Endodermal cell (in vitro differentiated cells): ENCODE measurements around the gene MYH14. TPM values are rescaled to one million over a fixed set of nuclear protein-coding genes. Genes with fewer than 3 reads are reported as not detected.

ENCODE experiments used
- DNase-seq: peaks from one replicate; pipeline ENCODE4 v3.0.0-alpha.2; 2017
- H3K27ac ChIP-seq: 2 replicates; pipeline ENCODE4 v1.5.1; 2013; ENCODE audit warnings: mild to moderate bottlenecking, low read depth, low read length, moderate library complexity
- H3K27me3 ChIP-seq: 2 replicates; pipeline ENCODE4 v1.6.1; 2013; ENCODE audit warnings: mild to moderate bottlenecking, low read length, moderate library complexity; ENCODE audit not compliant: insufficient read depth, control insufficient read depth, poor library complexity, severe bottlenecking
- H3K36me3 ChIP-seq: 2 replicates; pipeline ENCODE4 v1.7.0; 2013; ENCODE audit warnings: mild to moderate bottlenecking, low read length, moderate library complexity; ENCODE audit not compliant: control insufficient read depth, insufficient read depth
- H3K4me1 ChIP-seq: one replicate; pipeline ENCODE4 v1.7.0; 2013; ENCODE audit warnings: low read length; ENCODE audit not compliant: control insufficient read depth, insufficient read depth
- H3K4me3 ChIP-seq: 2 replicates; pipeline ENCODE4 v1.5.1; 2013; ENCODE audit warnings: mild to moderate bottlenecking, low read length, moderate library complexity
- H3K9ac ChIP-seq: 2 replicates; pipeline ENCODE4 v1.6.1; 2013; ENCODE audit warnings: mild to moderate bottlenecking, low read length, moderate library complexity; ENCODE audit not compliant: poor library complexity, severe bottlenecking; ENCODE audit errors: extremely low read depth
- H3K9me3 ChIP-seq: 2 replicates; pipeline ENCODE4 v1.6.1; 2013; ENCODE audit warnings: mild to moderate bottlenecking, low read length, moderate library complexity; ENCODE audit not compliant: control insufficient read depth
- H3K27ac Mint-ChIP-seq: 2 replicates; pipeline ENCODE4 v1.8.0; 2020; ENCODE audit warnings: mixed read lengths
- H3K27me3 Mint-ChIP-seq: 2 replicates; pipeline ENCODE4 v1.8.0; 2021; ENCODE audit warnings: mild to moderate bottlenecking, mixed read lengths; ENCODE audit not compliant: insufficient read depth
- H3K36me3 Mint-ChIP-seq: 2 replicates; pipeline ENCODE4 v1.8.0; 2020; ENCODE audit warnings: low read depth, mixed read lengths
- H3K4me1 Mint-ChIP-seq: 2 replicates; pipeline ENCODE4 v1.8.0; 2020; ENCODE audit warnings: mixed read lengths
- H3K4me3 Mint-ChIP-seq: 2 replicates; pipeline ENCODE4 v1.8.0; 2020; ENCODE audit warnings: mild to moderate bottlenecking, moderate library complexity, mixed read lengths
- H3K9me3 Mint-ChIP-seq: 2 replicates; pipeline ENCODE4 v1.8.0; 2020; ENCODE audit warnings: mild to moderate bottlenecking, mixed read lengths
- CTCF ChIP-seq: fragments of 200-600 bp; sonication (generic); conservative IDR thresholded peaks from 2 replicates; pipeline ENCODE4 v1.5.0; 2021; ENCODE audit warnings: antibody characterized with exemption, mild to moderate bottlenecking
- WGBS, 2 experiments: methylation state at CpG; one replicate each; pipeline versions ENCODE4 v1.1.5 to v1.1.7; 2013; ENCODE audit warnings: missing lambda C conversion rate in 2 of 2, mixed read lengths in 1 of 2; ENCODE audit not compliant: insufficient coverage in 1 of 2, insufficient read length in 1 of 2; 5-methylcytosine and 5-hydroxymethylcytosine counted together
- total RNA-seq, 2 donors: library from RNA; stranded (reverse); fragmentation: NEBNext Ultra II Directional in 1 of 2; extraction: Animal tissue kit (Norgen Biotek cat#: 25700) in 1 of 2; gene quantifications; 2 replicates in 1 of 2; 3 replicates in 1 of 2; pipeline ENCODE4 v1.2.1, GENCODE V29; 2021

Gene MYH14
- total RNA-seq, 2 donors from 2014 or later = 12.8 to 16.7 TPM

GRCh38 chr19:50309396-50310125, 106.1 kb downstream of the MYH14 start:
- no peaks in the 10 kb centered on the region for H3K36me3 Mint-ChIP-seq
- peak; percentile 33 for DNase-seq
- Histone ChIP-seq H3K9ac (no peak overlapping the region), H3K27ac (no peak overlapping the region), H3K36me3 (no peaks in the 10 kb centered on the region), H3K27me3 (peaks cover 10% of the 10 kb centered on the region), H3K4me1 (no peaks in the 10 kb centered on the region), H3K9me3 (no peaks in the 10 kb centered on the region), H3K4me3 (no peak overlapping the region)
- no peak overlapping the region for H3K4me3 Mint-ChIP-seq
- peaks cover 16% of the 10 kb centered on the region for H3K4me1 Mint-ChIP-seq
- 76 to 83% methylated on average over 5 to 16 of the region's 16 CpGs for WGBS, 2 experiments
- no peaks in the 10 kb centered on the region for H3K9me3 Mint-ChIP-seq
- no peak overlapping the region for H3K27ac Mint-ChIP-seq
- peaks cover 22% of the 10 kb centered on the region for H3K27me3 Mint-ChIP-seq
- TF ChIP-seq CTCF = no peak

GRCh38 chr19:50310759-50311465, 107.5 kb downstream of the MYH14 start:
- Mint-ChIP-seq H3K4me1 (peaks cover 18% of the 10 kb centered on the region), H3K36me3 (no peaks in the 10 kb centered on the region), H3K27me3 (peaks cover 24% of the 10 kb centered on the region), H3K9me3 (no peaks in the 10 kb centered on the region), H3K27ac (no peak overlapping the region), H3K4me3 (no peak overlapping the region)
- WGBS, 2 experiments = 61 to 80% methylated on average over 3 to 10 of the region's 10 CpGs
- DNase-seq = no peak
- Histone ChIP-seq H3K4me3 (no peak overlapping the region), H3K9me3 (no peaks in the 10 kb centered on the region), H3K27ac (no peak overlapping the region), H3K36me3 (no peaks in the 10 kb centered on the region), H3K27me3 (peaks cover 10% of the 10 kb centered on the region), H3K9ac (no peak overlapping the region), H3K4me1 (no peaks in the 10 kb centered on the region)
- TF ChIP-seq CTCF = no peak

GRCh38 chr19:50311723-50312635, 108.6 kb downstream of the MYH14 start:
- Mint-ChIP-seq H3K4me1 (peaks cover 18% of the 10 kb centered on the region), H3K27me3 (peaks cover 24% of the 10 kb centered on the region), H3K9me3 (no peaks in the 10 kb centered on the region), H3K36me3 (no peaks in the 10 kb centered on the region), H3K4me3 (peak overlapping the region; percentile 71), H3K27ac (peak overlapping the region; percentile 84)
- no peaks in the 10 kb centered on the region for H3K36me3 ChIP-seq
- peak; percentile 92 for DNase-seq
- peak; percentile 45 for TF ChIP-seq CTCF
- peaks cover 10% of the 10 kb centered on the region for H3K27me3 ChIP-seq
- WGBS, 2 experiments = 49 to 67% methylated on average over 4 to 30 of the region's 42 CpGs
- no peaks in the 10 kb centered on the region for H3K9me3 ChIP-seq
- no peaks in the 10 kb centered on the region for H3K4me1 ChIP-seq
- no peak overlapping the region for H3K9ac ChIP-seq
- peak overlapping the region; percentile 64 for H3K4me3 ChIP-seq
- no peak overlapping the region for H3K27ac ChIP-seq
